GM08714 (cell line): Measurements from ENCODE around the gene ABI3BP.

Experiments
- H3K4me3 ChIP-seq: fragments of 200-500 bp; sonication (Bioruptor generic); 2 replicates; pipeline ENCODE4 v1.5.1; 2014; ENCODE audit warnings: mild to moderate bottlenecking, low read length, inconsistent platforms
- ZNF274 ChIP-seq: IDR thresholded peaks from 2 replicates; pipeline ENCODE4 v1.6.1; 2012; ENCODE audit warnings: mild to moderate bottlenecking, low read depth, low read length

Gene ABI3BP

GRCh38 chr3:100825574-100825973 lies 167.6 kb downstream of the ABI3BP start:
- no peak overlapping the region for H3K4me3 ChIP-seq
- no peak for TF ChIP-seq ZNF274

- no peak for TF ChIP-seq ZNF274
- H3K4me3 ChIP-seq: no peak overlapping the region
Measured at GRCh38 chr3:100815583-100815982, 177.6 kb downstream of the ABI3BP start.

GRCh38 chr3:100813828-100814227 lies 179.4 kb downstream of the ABI3BP start:
- TF ChIP-seq ZNF274: no peak
- H3K4me3 ChIP-seq: no peak overlapping the region

GRCh38 chr3:100811779-100812507 lies 181.3 kb downstream of the ABI3BP start:
- TF ChIP-seq ZNF274: no peak
- H3K4me3 ChIP-seq: no peak overlapping the region

GRCh38 chr3:100810671-100811070 lies 182.6 kb downstream of the ABI3BP start:
- H3K4me3 ChIP-seq: no peak overlapping the region
- no peak for TF ChIP-seq ZNF274

- no peak for TF ChIP-seq ZNF274
- no peak overlapping the region for H3K4me3 ChIP-seq
Measured at GRCh38 chr3:100804631-100805030, 188.6 kb downstream of the ABI3BP start.

- no peak for TF ChIP-seq ZNF274
Measured at GRCh38 chr3:100803711-100804110, 189.5 kb downstream of the ABI3BP start.

GRCh38 chr3:100802126-100802525 lies 191.1 kb downstream of the ABI3BP start:
- no peak overlapping the region for H3K4me3 ChIP-seq
- no peak for TF ChIP-seq ZNF274

More at GRCh38 chr3:100803711-100804110, 189.5 kb downstream of the ABI3BP start:
- no peak overlapping the region for H3K4me3 ChIP-seq

- no peak overlapping the region for H3K4me3 ChIP-seq
- no peak for TF ChIP-seq ZNF274
Measured at GRCh38 chr3:100798012-100798411, 195.2 kb downstream of the ABI3BP start.

- TF ChIP-seq ZNF274: no peak
Measured at GRCh38 chr3:100796556-100796955, 196.7 kb downstream of the ABI3BP start.

GRCh38 chr3:100789579-100789978 lies 203.6 kb downstream of the ABI3BP start:
- H3K4me3 ChIP-seq: no peak overlapping the region
- TF ChIP-seq ZNF274: no peak

More at GRCh38 chr3:100796556-100796955, 196.7 kb downstream of the ABI3BP start:
- H3K4me3 ChIP-seq: no peak overlapping the region

- no peak overlapping the region for H3K4me3 ChIP-seq
- TF ChIP-seq ZNF274: no peak
Measured at GRCh38 chr3:100783619-100784018, 209.6 kb downstream of the ABI3BP start.

GRCh38 chr3:100782906-100783305 lies 210.3 kb downstream of the ABI3BP start:
- H3K4me3 ChIP-seq: no peak overlapping the region
- TF ChIP-seq ZNF274: no peak

- TF ChIP-seq ZNF274: no peak
- no peak overlapping the region for H3K4me3 ChIP-seq
Measured at GRCh38 chr3:100782348-100782747, 210.9 kb downstream of the ABI3BP start.

- no peak overlapping the region for H3K4me3 ChIP-seq
- TF ChIP-seq ZNF274: no peak
Measured at GRCh38 chr3:100781301-100781700, 211.9 kb downstream of the ABI3BP start.
